Prostate gland (tissue), 2 donors: ENCODE measurements around the gene ADAMTS2.

Experiments
- CTCF ChIP-seq, 4 experiments: fragments of 200-600 bp in 2 of 4; fragments of 450-650 bp in 2 of 4; sonication (generic) in 2 of 4; IDR thresholded peaks; 1 replicate in 3 of 4; 2 replicates in 1 of 4; pipeline ENCODE4 v1.5.1; 2016 to 2019; ENCODE audit warnings: antibody characterized with exemption in 4 of 4, mild to moderate bottlenecking in 2 of 4, moderate library complexity in 2 of 4
- POLR2A ChIP-seq: fragments of 450-650 bp; IDR thresholded peaks from one replicate; pipeline ENCODE4 v1.6.1; 2016; ENCODE audit warnings: antibody characterized with exemption, mild to moderate bottlenecking

DNA sequence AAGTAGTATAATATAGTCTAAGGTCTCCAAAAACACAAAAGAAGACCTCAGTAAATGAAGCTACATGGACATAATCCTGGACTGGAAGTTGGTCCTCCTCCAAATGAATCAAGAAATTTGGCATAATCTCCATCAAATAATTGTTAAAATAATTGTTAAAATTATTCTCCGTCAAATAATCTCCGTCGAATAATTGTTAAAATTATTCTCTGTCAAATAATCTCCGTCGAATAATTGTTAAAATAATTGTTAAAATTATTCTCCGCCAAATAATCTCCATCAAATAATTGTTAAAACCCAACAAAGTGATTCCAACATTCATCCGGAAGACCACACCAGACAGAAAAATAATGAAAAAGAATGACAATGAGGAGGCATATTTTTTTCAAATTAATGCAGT, 130.6 kb downstream of the ADAMTS2 start:
- TF ChIP-seq CTCF (IDR thresholded peaks at IDR 0.05) (no peak), POLR2A (no peak)
